ENCODE data around the gene LSAMP. TPM values are rescaled to one million over a fixed set of nuclear protein-coding genes. Genes with fewer than 3 reads are reported as not detected.

LSAMP gene
- total RNA-seq, 1 donor from 2014 or later, result 30.1 TPM

GRCh38 chr3:116394365-116394764 lies 50.9 kb downstream of the LSAMP start:
- no peak overlapping the region for H3K4me3 Mint-ChIP-seq
- H3K4me1 Mint-ChIP-seq, result peaks cover 11% of the 10 kb centered on the region
- H3K27ac Mint-ChIP-seq, result no peak overlapping the region
- no peak for DNase-seq (ENCODE audit: low spot score in 2 of 2, unreplicated experiment in 2 of 2)
- peaks cover 6% of the 10 kb centered on the region for H3K27me3 Mint-ChIP-seq (ENCODE audit: low read depth)
- TF ChIP-seq CTCF (IDR thresholded peaks at IDR 0.05; ENCODE audit: unreplicated experiment), result no peak
- no peaks in the 10 kb centered on the region for H3K36me3 Mint-ChIP-seq
- no peaks in the 10 kb centered on the region for H3K9me3 Mint-ChIP-seq

DNA sequence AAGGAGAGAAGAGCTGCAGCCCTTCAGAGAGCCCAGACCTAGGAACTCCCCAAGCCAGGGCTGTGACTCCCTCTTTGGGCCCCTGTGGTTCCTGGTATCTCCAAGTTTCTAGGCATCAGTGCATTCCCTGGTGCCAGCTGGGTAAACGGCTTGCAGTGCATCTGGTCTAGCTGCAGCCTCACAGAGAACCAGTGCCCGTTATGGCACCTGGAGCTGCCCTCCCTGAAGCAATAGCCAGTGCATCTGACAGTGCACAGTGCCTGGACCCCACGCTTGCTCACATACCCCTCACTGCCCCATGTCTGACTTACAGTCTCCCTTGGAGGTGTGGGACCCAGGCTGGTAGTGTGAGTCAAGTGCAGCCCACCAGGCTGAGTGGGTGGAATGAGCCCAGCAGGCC lies 52.1 kb downstream of the LSAMP start:
- H3K36me3 Mint-ChIP-seq, result no peaks in the 10 kb centered on the region
- H3K4me1 Mint-ChIP-seq, result peaks cover 12% of the 10 kb centered on the region
- DNase-seq (ENCODE audit: low spot score in 2 of 2, unreplicated experiment in 2 of 2), result no peak
- H3K9me3 Mint-ChIP-seq, result no peaks in the 10 kb centered on the region
- no peak for TF ChIP-seq CTCF (IDR thresholded peaks at IDR 0.05; ENCODE audit: unreplicated experiment)
- no peak overlapping the region for H3K4me3 Mint-ChIP-seq
- no peak overlapping the region for H3K27ac Mint-ChIP-seq
- H3K27me3 Mint-ChIP-seq (ENCODE audit: low read depth), result no peaks in the 10 kb centered on the region

GRCh38 chr3:116392291-116392690 lies 53.0 kb downstream of the LSAMP start:
- no peak for DNase-seq (ENCODE audit: low spot score in 2 of 2, unreplicated experiment in 2 of 2)
- Mint-ChIP-seq H3K27me3 (ENCODE audit: low read depth) (peaks cover 3% of the 10 kb centered on the region), H3K9me3 (no peaks in the 10 kb centered on the region), H3K27ac (no peak overlapping the region), H3K4me3 (no peak overlapping the region), H3K36me3 (no peaks in the 10 kb centered on the region), H3K4me1 (peaks cover 12% of the 10 kb centered on the region)
- TF ChIP-seq CTCF (IDR thresholded peaks at IDR 0.05; ENCODE audit: unreplicated experiment), result no peak

- no peak for TF ChIP-seq CTCF (IDR thresholded peaks at IDR 0.05; ENCODE audit: unreplicated experiment)
- Mint-ChIP-seq H3K27ac (no peak overlapping the region), H3K27me3 (ENCODE audit: low read depth) (peaks cover 3% of the 10 kb centered on the region), H3K36me3 (no peaks in the 10 kb centered on the region), H3K9me3 (no peaks in the 10 kb centered on the region), H3K4me1 (peaks cover 12% of the 10 kb centered on the region), H3K4me3 (no peak overlapping the region)
- no peak for DNase-seq (ENCODE audit: low spot score in 2 of 2, unreplicated experiment in 2 of 2)
Observed at GRCh38 chr3:116391296-116392201, 53.7 kb downstream of the LSAMP start.

DNA sequence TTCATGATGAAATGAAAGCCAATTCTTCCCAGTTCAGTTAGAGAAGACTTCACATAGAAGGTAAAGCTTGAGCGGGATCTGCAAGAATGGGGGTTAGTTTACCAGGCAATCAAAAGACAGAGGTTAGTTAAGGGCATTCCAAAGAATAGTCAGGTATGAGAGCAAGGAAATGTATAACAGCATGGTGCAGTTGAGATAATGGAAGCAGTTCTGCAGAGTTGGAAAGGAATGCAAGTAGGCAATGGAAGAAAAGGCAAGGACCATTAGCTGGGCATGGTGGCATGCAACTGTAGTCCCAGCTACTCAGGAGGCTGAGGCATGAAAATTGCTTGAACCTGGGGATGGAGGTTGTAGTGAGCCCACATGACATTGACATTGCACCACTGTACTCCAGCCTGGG lies 55.0 kb downstream of the LSAMP start:
- Mint-ChIP-seq H3K9me3 (no peaks in the 10 kb centered on the region), H3K27me3 (ENCODE audit: low read depth) (peaks cover 3% of the 10 kb centered on the region), H3K27ac (no peak overlapping the region), H3K4me3 (no peak overlapping the region), H3K4me1 (peaks cover 12% of the 10 kb centered on the region), H3K36me3 (no peaks in the 10 kb centered on the region)
- TF ChIP-seq CTCF (IDR thresholded peaks at IDR 0.05; ENCODE audit: unreplicated experiment), result no peak
- DNase-seq (ENCODE audit: low spot score in 2 of 2, unreplicated experiment in 2 of 2), result no peak
